ENCODE measurements around the gene THOC5.

The THOC5 gene

GRCh38 chr22:29530716-29531115 is 22.8 kb downstream of the THOC5 start:
- TF ChIP-seq, protein P1, sequence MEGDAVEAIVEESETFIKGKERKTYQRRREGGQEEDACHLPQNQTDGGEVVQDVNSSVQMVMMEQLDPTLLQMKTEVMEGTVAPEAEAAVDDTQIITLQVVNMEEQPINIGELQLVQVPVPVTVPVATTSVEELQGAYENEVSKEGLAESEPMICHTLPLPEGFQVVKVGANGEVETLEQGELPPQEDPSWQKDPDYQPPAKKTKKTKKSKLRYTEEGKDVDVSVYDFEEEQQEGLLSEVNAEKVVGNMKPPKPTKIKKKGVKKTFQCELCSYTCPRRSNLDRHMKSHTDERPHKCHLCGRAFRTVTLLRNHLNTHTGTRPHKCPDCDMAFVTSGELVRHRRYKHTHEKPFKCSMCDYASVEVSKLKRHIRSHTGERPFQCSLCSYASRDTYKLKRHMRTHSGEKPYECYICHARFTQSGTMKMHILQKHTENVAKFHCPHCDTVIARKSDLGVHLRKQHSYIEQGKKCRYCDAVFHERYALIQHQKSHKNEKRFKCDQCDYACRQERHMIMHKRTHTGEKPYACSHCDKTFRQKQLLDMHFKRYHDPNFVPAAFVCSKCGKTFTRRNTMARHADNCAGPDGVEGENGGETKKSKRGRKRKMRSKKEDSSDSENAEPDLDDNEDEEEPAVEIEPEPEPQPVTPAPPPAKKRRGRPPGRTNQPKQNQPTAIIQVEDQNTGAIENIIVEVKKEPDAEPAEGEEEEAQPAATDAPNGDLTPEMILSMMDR (IDR thresholded peaks at IDR 0.05): no peak

GRCh38 chr22:29528144-29528543 is 25.4 kb downstream of the THOC5 start:
- H3K4me3 ChIP-seq: no peak overlapping the region
- DNase-seq (ENCODE audit: low spot score): no peak
- TF ChIP-seq, protein P1 (IDR thresholded peaks at IDR 0.05): no peak
- H3K27ac ChIP-seq: no peak overlapping the region

More at GRCh38 chr22:29530716-29531115, 22.8 kb downstream of the THOC5 start:
- DNase-seq (ENCODE audit: low spot score): no peak
- Histone ChIP-seq H3K4me3 (no peak overlapping the region), H3K27ac (no peak overlapping the region)

- no peak for DNase-seq (ENCODE audit: low spot score)
- no peak overlapping the region for H3K27ac ChIP-seq
- TF ChIP-seq, protein P1 (IDR thresholded peaks at IDR 0.05): no peak
- no peak overlapping the region for H3K4me3 ChIP-seq
These were observed 28.9 kb downstream of the THOC5 start for GRCh38 chr22:29524442-29525191.

GRCh38 chr22:29523761-29524160 is 29.8 kb downstream of the THOC5 start:
- H3K4me3 ChIP-seq: no peak overlapping the region
- no peak for DNase-seq (ENCODE audit: low spot score)
- TF ChIP-seq, protein P1 (IDR thresholded peaks at IDR 0.05): no peak
- H3K27ac ChIP-seq: no peak overlapping the region

GRCh38 chr22:29521526-29521925 is 32.0 kb downstream of the THOC5 start:
- TF ChIP-seq, protein P1 (IDR thresholded peaks at IDR 0.05): no peak
- Histone ChIP-seq H3K4me3 (no peak overlapping the region), H3K27ac (no peak overlapping the region)
- DNase-seq (ENCODE audit: low spot score): no peak

GRCh38 chr22:29520851-29521250 is 32.7 kb downstream of the THOC5 start:
- TF ChIP-seq, protein P1 (IDR thresholded peaks at IDR 0.05): no peak
- H3K4me3 ChIP-seq: no peak overlapping the region
- no peak overlapping the region for H3K27ac ChIP-seq
- no peak for DNase-seq (ENCODE audit: low spot score)

GRCh38 chr22:29519996-29520395 is 33.6 kb downstream of the THOC5 start:
- Histone ChIP-seq H3K4me3 (no peak overlapping the region), H3K27ac (no peak overlapping the region)
- DNase-seq (ENCODE audit: low spot score): no peak
- TF ChIP-seq, protein P1 (IDR thresholded peaks at IDR 0.05): no peak

All from coronary artery (tissue), 2 donors.